WI38 (cell line): Measurements from ENCODE around the gene PEX10.

Experiments used
- H3K4me3 ChIP-seq: 2 replicates; pipeline ENCODE4 v1.5.1; 2011; ENCODE audit warnings: low read depth, mild to moderate bottlenecking, control low read depth, low read length
- TF ChIP-seq, protein P1 (sequence below): IDR thresholded peaks from 2 replicates; pipeline ENCODE4 v1.5.1; 2012; ENCODE audit warnings: low read depth, mild to moderate bottlenecking, control low read depth, low read length

PEX10 gene

GRCh38 chr1:2404142-2404889 is 8.0 kb downstream of the PEX10 start:
- TF ChIP-seq, protein P1, sequence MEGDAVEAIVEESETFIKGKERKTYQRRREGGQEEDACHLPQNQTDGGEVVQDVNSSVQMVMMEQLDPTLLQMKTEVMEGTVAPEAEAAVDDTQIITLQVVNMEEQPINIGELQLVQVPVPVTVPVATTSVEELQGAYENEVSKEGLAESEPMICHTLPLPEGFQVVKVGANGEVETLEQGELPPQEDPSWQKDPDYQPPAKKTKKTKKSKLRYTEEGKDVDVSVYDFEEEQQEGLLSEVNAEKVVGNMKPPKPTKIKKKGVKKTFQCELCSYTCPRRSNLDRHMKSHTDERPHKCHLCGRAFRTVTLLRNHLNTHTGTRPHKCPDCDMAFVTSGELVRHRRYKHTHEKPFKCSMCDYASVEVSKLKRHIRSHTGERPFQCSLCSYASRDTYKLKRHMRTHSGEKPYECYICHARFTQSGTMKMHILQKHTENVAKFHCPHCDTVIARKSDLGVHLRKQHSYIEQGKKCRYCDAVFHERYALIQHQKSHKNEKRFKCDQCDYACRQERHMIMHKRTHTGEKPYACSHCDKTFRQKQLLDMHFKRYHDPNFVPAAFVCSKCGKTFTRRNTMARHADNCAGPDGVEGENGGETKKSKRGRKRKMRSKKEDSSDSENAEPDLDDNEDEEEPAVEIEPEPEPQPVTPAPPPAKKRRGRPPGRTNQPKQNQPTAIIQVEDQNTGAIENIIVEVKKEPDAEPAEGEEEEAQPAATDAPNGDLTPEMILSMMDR, result no peak
- no peak overlapping the region for H3K4me3 ChIP-seq

- TF ChIP-seq, protein P1, result no peak
- H3K4me3 ChIP-seq, result no peak overlapping the region
Observed at GRCh38 chr1:2403273-2403672, 9.1 kb downstream of the PEX10 start.

- TF ChIP-seq, protein P1, result no peak
- no peak overlapping the region for H3K4me3 ChIP-seq
Observed at GRCh38 chr1:2402420-2402819, 9.9 kb downstream of the PEX10 start.

DNA sequence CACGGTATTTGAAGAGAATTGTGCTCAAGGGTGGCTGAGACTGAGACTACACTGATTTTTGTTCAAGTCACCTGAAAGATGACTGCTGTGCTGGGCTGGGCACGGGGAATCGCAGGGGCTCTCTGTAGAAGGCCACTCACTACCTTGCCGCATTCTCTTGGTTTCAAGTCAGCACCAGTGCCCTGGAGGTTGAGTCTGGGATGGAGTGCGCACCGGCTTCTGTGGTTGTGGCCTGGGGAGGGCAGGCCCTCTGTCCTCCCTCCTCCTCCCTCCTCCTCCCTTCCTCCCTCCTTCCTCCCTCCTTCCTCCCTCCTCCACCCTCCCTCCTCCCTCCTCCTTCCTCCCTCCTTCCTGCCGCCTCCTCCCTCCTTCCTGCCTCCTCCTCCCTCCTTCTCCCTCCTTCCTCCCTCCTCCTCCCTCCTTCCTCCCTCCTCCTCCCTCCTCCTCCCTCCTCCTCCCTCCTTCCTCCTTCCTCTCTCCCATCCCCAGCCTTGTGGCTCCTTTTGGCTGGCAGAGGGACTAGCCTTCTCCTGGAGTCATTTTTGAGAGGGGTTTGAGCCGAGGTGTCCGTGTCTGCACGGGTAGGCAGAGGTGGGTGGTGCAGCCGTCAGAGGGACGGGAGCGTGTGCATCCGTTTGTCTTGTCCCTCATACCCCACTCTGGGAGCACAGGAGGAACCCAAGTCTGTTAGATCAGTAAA is 11.3 kb downstream of the PEX10 start:
- TF ChIP-seq, protein P1, result no peak

DNA sequence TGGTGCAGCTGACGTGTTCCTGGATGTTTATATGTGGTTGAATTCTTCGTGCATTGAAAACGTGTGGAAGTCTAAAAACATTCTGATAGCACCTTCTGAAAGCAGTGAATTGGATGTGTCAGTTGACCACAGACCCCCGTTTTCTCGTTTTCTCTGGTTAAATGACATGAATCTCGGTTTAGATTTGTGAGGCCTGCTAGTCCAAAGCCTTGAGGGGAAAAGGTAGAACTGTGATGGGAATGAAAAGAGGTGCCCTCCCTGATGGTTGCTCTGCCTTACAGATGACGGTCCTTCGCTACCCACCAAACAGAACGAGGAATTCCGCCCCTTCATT is 11.8 kb downstream of the PEX10 start:
- TF ChIP-seq, protein P1, result no peak
- H3K4me3 ChIP-seq, result no peak overlapping the region

More for the DNA sequence above, 11.3 kb downstream of the PEX10 start:
- H3K4me3 ChIP-seq, result no peak overlapping the region

DNA sequence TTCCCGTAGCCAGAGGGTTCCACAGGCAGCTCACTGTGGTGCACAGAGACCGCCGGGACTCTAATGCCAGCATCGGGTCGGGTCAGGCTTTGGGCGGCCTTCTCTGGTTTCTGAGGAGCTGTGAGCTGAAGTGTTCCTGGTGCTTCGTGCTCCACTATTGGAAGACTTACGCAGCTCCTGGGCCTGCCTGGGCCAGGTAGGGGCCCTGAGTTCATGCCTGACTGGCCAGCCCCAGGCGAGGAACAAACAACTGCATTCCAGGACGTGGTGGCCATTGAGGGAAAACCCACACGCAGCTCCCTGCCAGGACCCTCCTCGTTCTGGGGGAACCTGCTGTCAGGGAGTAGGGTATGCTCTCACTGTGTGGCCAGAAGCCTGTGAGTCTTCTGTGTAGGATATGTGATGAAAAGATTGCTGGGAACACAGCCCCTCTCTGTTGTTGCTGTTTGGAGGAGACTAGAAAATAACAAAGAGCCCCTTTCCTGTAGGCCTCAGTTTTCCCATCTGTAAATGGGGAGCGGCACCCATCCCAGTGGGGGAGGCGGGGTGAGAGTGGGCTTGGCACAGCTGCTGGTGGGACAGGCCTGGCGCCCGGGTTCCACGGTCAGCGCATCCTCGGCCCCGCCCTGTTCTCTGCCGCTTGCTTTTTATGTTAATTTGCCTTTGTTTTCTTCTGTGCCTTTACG is 12.3 kb downstream of the PEX10 start:
- TF ChIP-seq, protein P1, result no peak
- no peak overlapping the region for H3K4me3 ChIP-seq

DNA sequence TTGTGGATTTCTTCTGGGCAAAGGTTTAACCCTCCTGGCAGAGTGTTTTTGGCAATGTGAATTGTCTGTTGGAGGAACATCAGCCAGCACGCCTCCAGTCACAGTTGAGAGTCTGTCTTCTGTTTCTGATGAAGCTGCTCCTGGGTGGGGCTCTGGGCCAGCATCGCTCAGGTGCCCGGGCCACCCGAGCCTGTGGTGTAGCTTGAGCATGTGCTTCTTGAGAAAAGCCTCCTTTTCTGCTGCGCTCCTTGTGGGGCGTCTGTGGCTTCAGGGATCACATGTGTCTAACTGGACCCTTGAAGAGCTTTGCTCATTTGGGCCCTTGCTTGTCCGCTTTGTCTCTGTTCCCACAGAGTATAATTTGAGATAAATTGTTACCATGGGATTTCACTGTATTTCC is 13.5 kb downstream of the PEX10 start:
- no peak overlapping the region for H3K4me3 ChIP-seq
- TF ChIP-seq, protein P1, result no peak
